Lower leg skin (tissue), 3 donors: ENCODE data around the gene SPATA13.

Experiments
- CTCF ChIP-seq, 3 donors: fragments of 450-650 bp; IDR thresholded peaks; one replicate each; pipeline ENCODE4 v1.5.1; 2016; ENCODE audit warnings: antibody characterized with exemption in 3 of 3, mild to moderate bottlenecking in 3 of 3, moderate library complexity in 2 of 3
- POLR2A ChIP-seq, 2 donors: fragments of 450-650 bp; IDR thresholded peaks; one replicate each; pipeline ENCODE4 v1.6.1; 2016 to 2017; ENCODE audit warnings: antibody characterized with exemption in 2 of 2, mild to moderate bottlenecking in 1 of 2, moderate library complexity in 1 of 2

GRCh38 chr13:24166561-24166960, 6.0 kb downstream of the SPATA13 start:
- TF ChIP-seq POLR2A (IDR thresholded peaks at IDR 0.05) (no peak), CTCF (IDR thresholded peaks at IDR 0.05) (no peak)
